Brain microvascular endothelial cell (primary cell): ENCODE data around the gene CXCL5.

Experiments
- DNase-seq: peaks from one replicate; pipeline ENCODE4 v3.0.0-alpha.2; 2020
- H3K27ac ChIP-seq: fragments of 250-450 bp; sonication (Bioruptor Pico); 2 replicates; pipeline ENCODE4 v1.5.1; 2020; ENCODE audit warnings: mild to moderate bottlenecking, moderate library complexity
- H3K27me3 ChIP-seq: fragments of 250-450 bp; sonication (Bioruptor Pico); replicated peaks from 2 replicates; pipeline ENCODE4 v1.5.1; 2020; ENCODE audit warnings: mild to moderate bottlenecking
- H3K36me3 ChIP-seq: fragments of 250-450 bp; sonication (Bioruptor Pico); replicated peaks from 2 replicates; pipeline ENCODE4 v1.5.1; 2020; ENCODE audit warnings: mild to moderate bottlenecking
- H3K4me3 ChIP-seq: 2 replicates; pipeline ENCODE4 v1.5.1; 2011; ENCODE audit warnings: low read depth, mild to moderate bottlenecking, control low read depth, low read length, moderate library complexity
- in situ Hi-C: cut with HindIII; loops from 2 replicates; pipeline ENCODE4 v1.10.0; 2017; ENCODE audit warnings: low sequenced_read_pairs, low pct_ligation_motif_present
- TF ChIP-seq, protein P1 (sequence below): IDR thresholded peaks from 2 replicates; pipeline ENCODE4 v1.5.1; 2011; ENCODE audit warnings: low read depth, mild to moderate bottlenecking, moderate library complexity, low read length, control low read depth, inconsistent platforms; ENCODE audit errors: missing control alignments

Gene CXCL5

GRCh38 chr4:73948291-73948690, 50.2 kb downstream of the CXCL5 start:
- Histone ChIP-seq H3K27me3 (no peaks in the 10 kb centered on the region), H3K4me3 (no peak overlapping the region), H3K27ac (no peak overlapping the region), H3K36me3 (no peaks in the 10 kb centered on the region)
- TF ChIP-seq, protein P1, sequence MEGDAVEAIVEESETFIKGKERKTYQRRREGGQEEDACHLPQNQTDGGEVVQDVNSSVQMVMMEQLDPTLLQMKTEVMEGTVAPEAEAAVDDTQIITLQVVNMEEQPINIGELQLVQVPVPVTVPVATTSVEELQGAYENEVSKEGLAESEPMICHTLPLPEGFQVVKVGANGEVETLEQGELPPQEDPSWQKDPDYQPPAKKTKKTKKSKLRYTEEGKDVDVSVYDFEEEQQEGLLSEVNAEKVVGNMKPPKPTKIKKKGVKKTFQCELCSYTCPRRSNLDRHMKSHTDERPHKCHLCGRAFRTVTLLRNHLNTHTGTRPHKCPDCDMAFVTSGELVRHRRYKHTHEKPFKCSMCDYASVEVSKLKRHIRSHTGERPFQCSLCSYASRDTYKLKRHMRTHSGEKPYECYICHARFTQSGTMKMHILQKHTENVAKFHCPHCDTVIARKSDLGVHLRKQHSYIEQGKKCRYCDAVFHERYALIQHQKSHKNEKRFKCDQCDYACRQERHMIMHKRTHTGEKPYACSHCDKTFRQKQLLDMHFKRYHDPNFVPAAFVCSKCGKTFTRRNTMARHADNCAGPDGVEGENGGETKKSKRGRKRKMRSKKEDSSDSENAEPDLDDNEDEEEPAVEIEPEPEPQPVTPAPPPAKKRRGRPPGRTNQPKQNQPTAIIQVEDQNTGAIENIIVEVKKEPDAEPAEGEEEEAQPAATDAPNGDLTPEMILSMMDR, result no peak
- in situ Hi-C loops, result no loop called here
- DNase-seq, result no peak

DNA sequence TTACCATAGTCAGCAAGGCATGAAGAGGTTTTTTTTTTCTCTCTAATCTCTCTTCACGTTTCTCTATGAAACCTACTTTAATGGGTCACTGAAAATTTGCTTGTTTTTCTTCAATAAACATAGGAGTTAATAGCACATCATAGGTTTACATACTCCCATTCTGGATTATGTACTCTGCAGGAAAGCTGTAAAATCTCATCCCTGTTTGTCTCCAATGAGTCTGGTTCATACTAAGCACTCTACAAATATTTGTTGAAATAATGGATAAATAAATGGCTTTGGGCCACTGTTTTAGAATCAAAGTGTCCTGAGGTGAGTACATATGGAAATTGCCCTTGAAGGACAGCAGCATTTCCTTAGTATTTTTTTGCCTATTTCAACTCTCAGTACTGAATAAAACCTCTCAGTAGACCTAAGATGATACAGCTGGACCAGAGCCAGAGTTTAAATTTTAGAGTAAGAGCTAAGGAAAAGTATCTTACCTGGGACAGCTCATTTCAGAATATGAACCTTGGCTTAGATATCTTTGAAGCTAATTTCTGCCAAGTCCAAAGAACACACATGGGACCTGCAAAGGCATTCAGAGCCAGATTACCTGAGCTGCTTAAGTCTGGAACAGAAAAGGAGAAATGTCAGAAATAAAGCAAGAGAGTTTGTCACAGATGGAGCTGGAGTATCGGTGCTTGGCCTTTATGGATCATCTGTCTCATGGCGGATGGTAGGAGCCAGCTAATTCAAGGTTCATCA, 51.1 kb downstream of the CXCL5 start:
- no peak overlapping the region for H3K4me3 ChIP-seq
- H3K27me3 ChIP-seq, result no peaks in the 10 kb centered on the region
- in situ Hi-C loops, result no loop called here
- H3K27ac ChIP-seq, result no peak overlapping the region
- no peaks in the 10 kb centered on the region for H3K36me3 ChIP-seq
- TF ChIP-seq, protein P1, result no peak
- no peak for DNase-seq

- no peaks in the 10 kb centered on the region for H3K27me3 ChIP-seq
- no peak for DNase-seq
- in situ Hi-C loops, result no loop called here
- no peak overlapping the region for H3K27ac ChIP-seq
- H3K36me3 ChIP-seq, result no peaks in the 10 kb centered on the region
- H3K4me3 ChIP-seq, result no peak overlapping the region
- TF ChIP-seq, protein P1, result no peak
Measured at GRCh38 chr4:73945674-73946449, 52.6 kb downstream of the CXCL5 start.
